Cerebellar cortex (tissue), 1 donor: ENCODE measurements around the gene TNP2.

Source experiments
- DNase-seq: peaks from one replicate; pipeline ENCODE4 v3.0.0-alpha.2; 2015; ENCODE audit warnings: low spot score

Gene TNP2

DNA sequence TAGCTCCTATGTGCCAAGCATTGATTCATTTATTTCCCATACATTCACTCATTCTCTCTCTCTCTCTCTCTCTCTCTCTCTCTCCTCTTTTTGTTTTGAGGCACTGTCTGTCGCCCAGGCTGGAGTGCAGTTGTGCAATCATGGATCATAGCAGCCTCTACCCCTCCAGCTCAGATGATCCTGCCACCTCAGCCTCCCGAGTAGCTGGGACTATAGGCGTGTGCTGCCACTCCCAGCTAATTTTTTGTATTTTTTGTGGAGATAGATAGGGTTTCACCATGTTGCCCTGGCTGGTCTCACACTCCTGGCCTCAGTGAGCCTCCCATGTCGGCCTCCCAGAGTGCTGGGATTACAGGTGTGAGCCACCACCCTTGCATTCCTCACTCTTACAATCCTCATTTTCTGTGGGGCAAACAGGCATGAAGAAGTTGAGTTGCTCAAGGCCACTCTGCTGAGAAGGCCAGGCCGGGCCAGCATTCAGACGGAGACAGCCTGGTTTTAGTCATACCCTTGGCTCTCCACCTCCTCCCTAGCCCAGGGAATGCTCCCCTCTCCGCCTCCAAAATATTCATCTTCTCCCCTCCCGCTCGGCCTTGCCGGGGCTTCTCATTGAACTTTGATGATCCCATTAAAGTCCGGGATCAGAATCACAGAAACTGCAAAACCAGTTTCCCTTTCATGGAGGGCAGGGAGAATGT is 7.9 kb upstream of the TNP2 start:
- no peak for DNase-seq

DNA sequence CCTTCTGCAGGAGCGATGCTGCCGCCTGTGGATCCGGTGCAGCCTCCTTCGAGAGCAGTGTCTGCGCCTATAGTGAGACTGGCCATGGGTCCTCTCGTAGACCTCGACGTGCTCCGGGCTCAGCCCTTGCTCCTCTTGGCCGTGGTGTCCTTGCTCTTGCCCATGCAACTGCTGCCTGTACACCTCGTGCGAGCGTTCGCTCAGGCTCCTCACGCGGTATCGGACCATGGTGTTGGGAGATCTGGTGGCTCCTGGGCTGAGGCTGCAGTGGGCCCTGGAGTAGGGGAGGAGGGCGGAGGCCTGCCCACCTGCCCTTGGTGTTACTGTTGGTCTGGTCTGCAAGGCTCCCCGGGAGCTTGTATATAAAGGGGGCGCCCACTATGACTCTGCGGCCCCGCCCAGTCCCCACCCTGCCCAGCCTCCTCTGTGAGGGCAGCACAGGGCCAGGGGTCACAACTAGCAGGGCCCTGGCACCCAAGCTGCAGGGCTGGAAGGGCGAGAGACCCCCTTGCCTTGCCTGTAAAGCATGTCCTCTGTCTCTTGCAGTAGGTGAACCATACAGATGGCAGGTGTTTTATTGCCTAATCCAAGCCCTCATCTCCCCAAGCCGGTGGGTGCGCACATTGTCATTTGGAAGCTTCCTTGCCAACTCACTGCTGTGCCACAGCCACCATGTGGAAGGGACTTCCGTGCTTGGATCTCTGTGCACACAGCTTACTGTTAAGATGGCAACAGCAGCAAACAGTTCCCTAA is 7.2 kb upstream of the TNP2 start, which contains the start of gene PRM2:
Gene PRM2, minus strand, starts transcription at position 338 of the 753 bp plus-strand sequence. Its CDS starts 110 bp downstream, at position 228.
- no peak for DNase-seq

DNA sequence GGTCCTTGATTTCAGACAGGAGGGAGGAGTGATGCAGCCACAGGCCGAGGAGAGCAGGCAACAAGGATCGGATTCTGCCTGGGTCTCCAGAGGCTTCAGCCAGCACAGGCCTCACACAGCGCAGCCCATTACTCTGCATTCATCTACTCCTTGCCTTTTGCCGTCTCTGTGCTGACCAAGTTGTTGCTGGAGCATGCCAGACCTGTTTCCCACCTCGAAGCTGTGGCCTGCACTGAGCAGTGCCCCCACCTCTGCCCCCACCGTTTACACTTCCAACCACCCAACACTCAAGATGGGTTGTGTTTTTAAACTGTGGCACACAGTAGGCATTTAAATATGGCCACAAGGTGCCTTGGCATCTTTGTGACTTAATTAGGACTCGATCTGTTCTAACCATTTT is 5.8 kb upstream of the TNP2 start:
- no peak for DNase-seq

DNA sequence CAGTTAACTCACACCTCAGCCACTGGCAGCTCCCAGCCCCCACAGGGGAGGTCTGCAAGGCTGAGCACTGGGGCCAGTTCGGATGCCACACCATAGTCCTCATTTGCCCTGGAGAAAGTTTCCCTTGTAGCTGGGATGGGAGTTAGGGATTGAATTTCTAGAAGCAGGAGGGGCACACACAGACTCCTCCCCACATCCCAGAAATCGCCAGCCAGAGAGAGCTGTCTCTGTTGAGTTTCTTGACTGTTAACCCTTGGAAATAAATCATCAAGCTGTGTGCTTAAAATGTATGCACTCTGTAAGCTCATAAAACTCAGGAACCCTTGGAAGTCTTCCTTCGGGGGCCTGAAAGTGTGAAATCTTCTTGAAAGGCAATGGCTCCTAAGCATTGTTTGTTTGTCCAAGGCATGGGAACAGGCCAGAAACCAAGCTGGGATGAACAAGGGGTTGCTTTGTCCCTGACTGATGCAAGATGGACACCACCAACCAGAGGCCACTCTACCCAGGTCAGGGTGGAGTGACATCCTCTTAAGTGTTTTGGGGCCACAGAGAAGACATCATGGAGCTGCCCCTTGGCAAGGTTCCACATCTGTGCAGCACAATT is 4.7 kb upstream of the TNP2 start:
- DNase-seq: no peak

DNA sequence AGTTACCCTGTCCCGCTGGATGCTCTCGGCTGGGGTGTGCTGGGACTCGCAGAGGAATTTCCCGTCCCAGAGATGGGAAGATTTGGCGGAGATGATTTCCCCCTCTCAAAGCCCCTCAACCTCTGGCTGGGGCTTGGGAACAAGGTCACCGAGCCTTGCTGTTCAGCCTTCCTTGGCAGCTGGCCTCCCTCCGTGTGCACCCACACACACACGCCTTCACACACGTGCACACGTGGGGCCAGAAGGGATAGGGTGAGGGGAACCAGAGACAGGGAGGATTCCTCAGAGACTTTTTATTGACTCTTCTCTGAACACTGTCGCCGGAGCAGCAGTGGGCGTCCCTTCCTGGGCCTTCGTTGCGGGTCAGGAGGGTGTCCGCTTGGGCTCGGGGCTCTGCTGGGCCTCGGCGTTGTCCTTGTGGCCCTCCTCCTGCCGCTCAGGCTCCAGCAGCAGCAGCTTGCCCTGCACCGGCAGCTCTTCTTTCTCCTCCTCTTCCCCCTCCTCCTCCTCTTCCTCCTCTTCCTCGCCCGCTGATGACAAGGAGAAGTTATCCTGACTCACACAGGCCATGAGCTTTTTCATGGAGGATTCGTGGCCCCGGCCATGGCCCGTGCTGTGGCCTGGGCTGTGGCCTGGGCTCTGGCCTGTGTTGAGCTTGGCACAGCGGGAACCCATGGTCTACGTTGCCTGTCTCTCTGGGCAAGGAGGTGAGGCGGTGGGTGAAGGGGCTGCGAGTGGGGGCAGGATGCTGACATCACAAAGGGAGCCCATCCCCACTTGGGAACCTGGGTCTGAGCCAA is 4.0 kb upstream of the TNP2 start, which contains the start of gene PRM3:
Gene PRM3, minus strand, starts transcription at position 709 of the 800 bp plus-strand sequence. Its CDS starts 34 bp downstream, at position 675.
- no peak for DNase-seq

DNA sequence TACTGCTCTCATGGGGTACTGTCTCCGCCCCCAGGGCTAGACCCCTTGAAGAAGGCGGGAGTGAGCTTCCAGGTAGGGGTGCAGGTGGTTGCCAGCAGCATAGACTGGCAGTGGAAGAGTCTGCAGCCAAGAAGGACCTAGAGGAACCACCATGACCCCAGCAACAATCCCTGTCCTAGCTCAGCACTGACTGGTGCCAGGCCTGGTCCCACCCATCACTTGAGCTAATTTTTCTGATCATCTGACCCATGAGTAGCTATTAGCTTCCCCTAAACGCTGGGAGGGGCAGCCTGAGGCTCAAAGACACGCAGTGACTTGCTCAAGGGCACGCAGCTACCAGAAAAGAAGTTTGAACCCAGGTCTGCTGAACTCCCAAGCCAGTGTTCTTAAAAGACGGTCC is 3.4 kb upstream of the TNP2 start:
- no peak for DNase-seq

DNA sequence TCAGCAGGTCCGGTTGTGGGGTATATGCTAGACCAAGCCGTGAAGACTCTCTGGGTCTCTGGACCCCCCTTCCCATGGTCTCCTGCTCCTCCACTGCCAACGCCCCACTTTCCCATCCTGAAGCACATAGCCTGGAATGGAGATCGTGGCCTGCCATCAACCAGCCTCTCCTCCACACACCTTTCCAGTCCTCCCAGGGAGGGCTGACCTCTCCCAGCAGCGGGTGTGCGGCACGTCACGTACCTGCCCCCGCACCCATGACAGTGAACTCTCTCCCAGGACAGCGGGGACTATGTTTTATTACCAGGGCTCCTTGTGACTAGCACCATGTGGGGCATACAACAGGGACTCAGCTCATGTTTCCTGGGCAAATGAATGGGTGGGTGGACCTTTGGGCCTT is 2.5 kb upstream of the TNP2 start:
- DNase-seq: no peak

DNA sequence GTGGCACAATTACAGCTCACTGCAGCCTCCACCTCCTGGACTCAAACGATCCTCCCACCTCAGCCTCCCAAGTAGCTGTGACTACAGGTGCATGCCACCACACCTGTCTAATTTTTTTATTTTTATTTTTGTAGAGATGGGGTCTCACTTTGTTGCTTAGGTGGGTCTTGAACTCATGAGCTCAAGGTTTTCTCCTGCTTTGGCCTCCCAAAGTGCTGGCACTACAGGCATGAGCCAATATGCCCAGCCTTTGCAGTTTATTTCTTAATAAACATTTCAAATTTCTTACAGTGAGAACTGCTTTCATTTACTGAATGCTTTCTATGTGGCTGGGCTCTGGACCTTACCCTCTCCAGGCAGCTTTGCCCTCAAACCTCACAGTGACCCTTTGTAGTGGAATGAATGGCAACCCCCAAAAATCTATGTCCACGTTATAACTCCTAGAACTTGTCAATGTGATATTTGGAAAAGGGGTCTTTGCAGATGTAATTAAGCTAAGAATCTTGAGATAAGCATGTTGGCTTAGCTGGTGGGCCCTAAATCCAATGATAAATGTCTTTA is 1.6 kb upstream of the TNP2 start:
- no peak for DNase-seq

DNA sequence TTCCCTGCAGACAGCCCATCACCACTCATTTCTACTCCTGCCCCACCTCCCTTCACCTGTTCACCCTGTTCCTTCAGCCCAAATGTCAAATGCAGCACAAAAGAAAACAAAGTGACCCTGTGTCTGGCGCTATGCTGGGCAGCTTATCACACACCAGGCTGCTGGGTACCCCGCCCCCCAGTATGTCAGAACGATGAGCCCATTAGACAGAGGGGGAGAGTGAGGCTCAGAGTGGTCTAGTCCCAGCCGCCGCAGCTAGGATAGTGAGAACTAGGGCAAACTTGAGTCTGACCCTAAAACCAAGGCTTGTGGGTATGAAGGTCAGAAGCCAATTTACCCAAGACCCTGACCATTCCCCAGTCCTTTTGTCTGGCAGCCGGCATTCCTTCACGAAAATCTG is 4.0 kb downstream of the TNP2 start:
- DNase-seq: no peak

DNA sequence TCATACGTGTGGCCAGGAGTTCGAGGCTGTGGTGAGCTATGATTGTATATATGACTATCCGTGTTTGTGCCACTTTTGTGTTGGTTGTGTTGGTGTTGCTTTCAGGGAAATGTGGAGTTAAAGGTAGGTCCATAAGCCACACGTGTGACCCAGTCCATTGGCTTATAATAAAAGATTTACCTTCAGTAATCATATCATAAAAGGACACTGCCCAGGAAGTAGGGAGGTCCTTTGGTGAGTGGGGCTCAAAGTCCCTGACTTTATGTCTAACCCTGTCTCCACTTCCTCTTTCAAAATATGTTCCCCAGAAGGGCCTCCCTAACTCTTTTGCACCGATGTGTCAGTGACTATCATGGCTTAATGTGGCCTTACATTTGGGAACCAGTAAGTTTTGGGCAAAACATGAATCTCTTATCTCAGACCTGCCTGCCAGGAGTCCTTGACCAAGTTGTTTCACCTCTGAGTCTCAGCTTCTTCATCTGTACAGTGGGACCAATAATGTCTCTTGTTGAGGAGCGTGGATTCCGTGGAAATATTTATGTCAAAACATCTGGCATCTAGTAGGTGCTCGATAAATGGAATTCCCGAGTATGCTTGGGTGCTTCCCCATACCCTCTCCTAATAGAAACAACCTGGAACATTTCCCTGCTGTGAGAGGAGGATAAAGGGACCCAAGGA is 4.8 kb downstream of the TNP2 start:
- DNase-seq: no peak

DNA sequence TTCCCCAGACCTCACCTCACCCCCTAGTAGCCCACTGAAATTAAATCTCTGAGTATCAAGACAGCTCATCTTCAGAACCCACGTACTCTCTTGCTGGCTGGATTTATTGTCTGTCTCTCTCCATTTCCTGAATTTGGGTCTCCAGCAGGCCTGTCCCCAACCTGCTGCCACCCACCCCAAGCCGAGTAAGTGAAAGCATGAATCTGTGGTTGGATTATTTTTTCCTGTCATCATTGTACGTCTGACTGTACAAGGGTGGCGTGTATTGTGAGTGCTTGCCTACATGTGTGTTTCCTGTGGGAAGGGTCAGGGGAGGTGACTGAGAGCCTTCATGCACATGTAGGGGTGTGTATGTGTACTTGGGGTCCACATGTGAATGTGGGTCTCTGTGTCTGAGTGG is 5.4 kb downstream of the TNP2 start:
- no peak for DNase-seq

DNA sequence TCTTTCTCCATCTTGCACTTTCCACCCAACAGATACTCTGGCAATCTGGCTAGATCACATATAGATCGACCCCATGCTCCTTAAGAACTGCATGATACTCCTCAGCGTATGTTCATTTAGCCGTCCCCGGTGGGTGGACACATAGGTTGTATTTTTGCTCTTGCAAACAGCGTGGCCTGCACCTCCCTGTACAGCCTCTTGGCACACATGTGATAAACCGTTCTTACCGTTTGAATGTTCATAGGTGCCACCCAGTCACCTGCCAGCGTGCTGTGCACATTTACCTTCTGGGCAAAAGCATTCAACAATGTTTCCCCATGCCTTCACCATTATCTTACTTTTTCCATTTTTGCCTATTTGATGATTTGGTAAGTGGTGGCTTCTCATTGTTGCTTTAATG is 6.2 kb downstream of the TNP2 start:
- no peak for DNase-seq

DNA sequence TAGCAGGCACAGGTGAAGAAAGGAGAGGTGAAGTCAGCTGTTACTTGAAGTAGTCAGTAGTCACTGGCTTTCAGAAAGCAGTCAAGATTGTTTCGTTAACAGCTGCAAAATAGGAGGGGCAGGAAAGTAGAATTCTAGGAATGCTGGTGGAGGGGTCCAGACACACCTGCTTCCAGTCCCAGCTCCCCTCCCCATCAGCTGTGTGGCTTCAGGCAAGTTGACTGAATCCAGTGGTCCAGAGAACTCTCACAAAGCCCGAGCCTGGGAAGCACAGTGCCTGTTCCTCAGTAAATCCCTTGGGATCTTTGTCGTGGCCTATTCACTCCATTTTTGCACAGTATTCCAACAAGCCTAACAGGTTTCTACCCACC is 8.5 kb downstream of the TNP2 start:
- DNase-seq: no peak

DNA sequence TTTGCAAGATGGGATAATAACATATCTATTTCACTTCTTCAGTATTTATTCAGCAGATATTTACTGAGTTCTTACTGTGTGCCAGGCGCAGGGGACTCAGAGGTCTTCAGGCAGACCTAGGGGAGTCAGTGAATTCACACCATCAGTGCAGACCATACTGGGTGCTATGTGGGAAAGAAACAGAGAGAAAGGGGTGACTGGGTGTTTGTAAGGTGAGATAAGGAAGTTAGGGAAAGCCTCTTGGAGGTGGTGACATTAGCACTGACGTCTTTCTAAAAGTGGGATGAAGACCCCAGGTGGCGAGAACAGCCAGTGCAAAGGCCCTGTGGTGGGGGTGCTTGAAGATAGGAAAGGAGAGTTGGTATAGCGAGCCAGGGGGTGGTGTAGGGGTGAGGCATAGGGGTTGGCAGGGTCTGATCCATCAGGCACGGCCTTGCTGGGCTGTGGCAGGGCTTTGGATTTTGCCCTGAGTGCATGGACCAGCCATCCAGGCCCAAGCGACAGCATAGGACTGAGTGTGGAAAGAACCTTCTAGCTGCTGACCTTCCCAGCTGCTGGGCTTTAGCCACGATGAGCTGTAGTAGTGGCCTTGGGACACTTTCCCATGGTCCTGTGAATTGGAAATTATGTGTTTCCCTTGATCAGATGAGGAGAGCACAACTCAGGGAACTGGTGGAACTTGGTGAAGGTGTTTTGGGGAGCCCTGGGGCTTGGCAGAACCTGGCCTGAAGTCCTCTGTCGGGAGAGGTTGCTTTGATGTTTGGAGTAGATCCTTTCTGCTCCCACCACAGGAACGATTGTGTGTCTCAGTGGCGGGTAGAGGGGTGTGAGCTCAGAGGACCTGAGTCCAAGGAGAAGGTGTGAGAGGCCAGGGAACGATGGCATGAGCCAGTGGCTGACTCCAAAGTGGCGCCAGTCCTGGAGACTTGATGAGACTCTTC is 9.2 kb downstream of the TNP2 start:
- no peak for DNase-seq

DNA sequence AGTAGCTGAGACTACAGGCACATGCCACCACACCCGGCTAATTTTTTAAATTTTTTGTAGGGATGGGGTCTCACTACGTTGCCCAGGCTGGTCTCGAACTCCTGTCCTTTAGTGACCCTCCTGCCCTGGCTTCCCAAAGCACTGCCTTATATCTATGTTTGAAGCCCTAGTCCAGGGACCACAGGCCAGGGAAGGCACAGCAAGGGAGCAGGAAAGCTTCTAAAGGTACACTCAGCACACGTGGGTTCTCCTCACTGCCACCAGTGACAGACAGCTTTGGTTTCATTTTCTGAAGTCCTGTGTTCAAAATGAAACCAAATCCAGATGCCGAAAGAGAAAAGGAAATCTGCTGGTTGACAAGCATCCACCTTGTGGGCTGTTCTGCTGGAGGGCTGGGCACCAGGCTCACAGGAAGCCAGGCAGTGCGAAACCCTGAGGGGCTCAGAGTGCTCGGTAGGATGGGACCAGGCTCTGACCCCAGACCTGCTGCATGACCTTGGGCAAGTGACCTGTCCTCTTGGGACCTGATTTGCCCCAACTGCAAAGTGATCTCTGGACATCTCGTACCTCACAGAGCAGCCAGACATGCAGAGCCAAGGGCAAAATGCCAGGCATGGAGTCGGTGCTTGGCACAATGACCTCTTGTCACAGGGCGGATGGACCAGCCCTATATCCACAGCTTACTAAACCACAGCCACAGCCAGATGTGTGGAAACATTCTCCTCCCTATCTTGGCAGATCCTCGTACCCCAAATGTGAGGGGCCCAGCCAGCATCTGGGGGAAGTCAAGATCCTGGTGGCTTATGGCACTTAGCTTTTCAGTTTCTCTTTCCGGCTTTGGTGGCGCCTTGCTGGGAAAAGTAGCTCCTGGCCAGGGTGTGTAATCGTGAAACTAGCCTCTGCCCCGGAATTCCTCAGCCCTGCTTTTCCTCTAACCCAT is 10.3 kb downstream of the TNP2 start:
- no peak for DNase-seq

DNA sequence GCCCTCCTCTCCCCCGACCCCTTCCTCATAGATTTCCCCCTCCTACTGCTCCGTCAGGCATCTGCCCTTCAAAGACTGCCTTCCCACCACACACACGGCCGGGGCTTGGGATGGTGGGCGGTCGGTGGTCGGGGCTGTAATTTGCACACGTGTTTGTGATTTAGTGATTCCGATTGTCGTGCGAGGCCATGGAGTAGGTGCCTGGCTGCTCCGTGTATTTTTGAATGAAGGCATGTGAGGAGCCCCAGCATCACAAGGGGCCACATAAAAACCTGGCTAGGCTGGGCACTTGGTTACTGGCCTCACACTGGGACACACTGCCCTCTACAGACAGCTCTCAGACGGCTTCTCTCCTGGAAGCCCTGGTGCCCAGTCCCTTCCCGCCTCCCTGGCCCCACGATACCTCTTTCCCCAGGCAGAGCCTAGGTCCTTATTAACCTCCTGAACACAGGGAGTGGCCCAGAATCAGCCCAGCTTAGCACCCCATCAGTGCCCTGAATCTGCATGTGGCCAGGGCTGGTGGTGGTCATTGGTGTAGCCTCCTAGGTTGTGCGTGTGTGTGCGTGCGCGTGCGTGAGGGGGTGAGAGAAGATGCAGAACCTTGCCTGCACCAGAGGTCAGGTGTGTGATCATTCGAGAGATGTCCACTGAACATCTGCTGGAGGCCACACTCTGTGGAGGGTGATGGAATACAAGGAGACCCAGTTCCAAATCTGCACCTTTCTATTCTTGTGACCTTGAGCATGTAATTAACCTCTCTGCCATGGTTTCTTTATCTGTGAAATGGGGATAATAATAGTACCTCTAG is 11.8 kb downstream of the TNP2 start:
- peak; percentile 92 for DNase-seq

DNA sequence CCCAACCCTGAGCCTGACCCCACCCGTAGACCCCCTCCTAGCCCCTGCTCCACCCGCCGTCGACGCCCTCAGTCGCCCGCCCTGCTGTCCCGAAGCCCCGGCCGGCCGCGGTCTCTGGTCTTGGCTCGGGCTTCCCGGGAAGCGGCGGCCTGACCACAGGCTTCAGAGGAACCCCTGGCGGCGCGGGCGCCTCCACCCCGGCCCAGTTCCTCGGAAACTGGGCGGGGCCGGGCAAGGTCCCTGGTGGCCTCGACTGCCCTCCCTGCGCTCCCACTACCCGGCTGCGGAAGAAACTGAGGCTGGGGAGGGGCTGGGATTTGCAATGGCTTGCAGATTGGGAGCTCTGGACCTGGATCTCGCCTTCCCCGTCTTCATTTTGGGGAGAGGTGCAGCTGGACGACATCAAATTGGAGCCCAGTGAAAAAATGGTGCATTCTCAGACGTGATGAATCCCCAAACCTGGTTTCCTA is 12.4 kb downstream of the TNP2 start:
- DNase-seq: no peak
